DOHH2 (cell line): ENCODE results near the gene TUFM.
A peak's percentile ranks its signal among the peaks of the same experiment; 100 is the strongest.

Experiments used
- H3F3A ChIP-seq: fragments of 200-600 bp; sonication (generic), shearing (Covaris generic); 2 replicates; pipeline ENCODE4 v1.6.0; 2016; ENCODE audit warnings: antibody characterized with exemption, mild to moderate bottlenecking; ENCODE audit not compliant: control insufficient read depth, insufficient read depth
- H3K27ac ChIP-seq: fragments of 200-600 bp; sonication (generic); 2 replicates; pipeline ENCODE4 v1.5.1; 2014; ENCODE audit warnings: low read depth, mild to moderate bottlenecking, low read length, moderate library complexity
- H3K27me3 ChIP-seq: fragments of 200-600 bp; sonication (generic); 2 replicates; pipeline ENCODE4 v1.6.1; 2014; ENCODE audit warnings: mild to moderate bottlenecking, low read length, mixed read lengths; ENCODE audit not compliant: control insufficient read depth
- H3K36me3 ChIP-seq: fragments of 200-600 bp; sonication (generic); 2 replicates; pipeline ENCODE4 v1.6.1; 2014; ENCODE audit warnings: mild to moderate bottlenecking, low read length, moderate library complexity, mixed read lengths; ENCODE audit not compliant: control insufficient read depth
- H3K4me1 ChIP-seq: fragments of 200-600 bp; sonication (generic); 2 replicates; pipeline ENCODE4 v1.6.1; 2014; ENCODE audit warnings: mild to moderate bottlenecking, low read length, mixed read lengths; ENCODE audit not compliant: control insufficient read depth
- H3K4me2 ChIP-seq: fragments of 200-600 bp; sonication (generic); 2 replicates; pipeline ENCODE4 v1.6.0; 2014; ENCODE audit warnings: mild to moderate bottlenecking, low read length, moderate library complexity
- H3K4me3 ChIP-seq: fragments of 200-600 bp; sonication (generic); 2 replicates; pipeline ENCODE4 v1.5.1; 2014; ENCODE audit warnings: mild to moderate bottlenecking, low read length, mixed read lengths
- H3K79me2 ChIP-seq: fragments of 200-600 bp; sonication (generic); 2 replicates; pipeline ENCODE4 v1.6.1; 2014; ENCODE audit warnings: mild to moderate bottlenecking, low read length, mixed read lengths; ENCODE audit not compliant: control insufficient read depth
- H3K9me2 ChIP-seq: fragments of 200-600 bp; sonication (generic); replicated peaks from 2 replicates; pipeline ENCODE4 v1.6.1; 2014; ENCODE audit warnings: mild to moderate bottlenecking, low read length, mixed read lengths; ENCODE audit not compliant: control insufficient read depth
- H3K9me3 ChIP-seq: fragments of 200-600 bp; sonication (generic); 2 replicates; pipeline ENCODE4 v1.6.1; 2014; ENCODE audit warnings: antibody characterized with exemption, low read length, mixed read lengths; ENCODE audit not compliant: control insufficient read depth, insufficient read depth
- H4K20me1 ChIP-seq: fragments of 200-600 bp; sonication (generic); 2 replicates; pipeline ENCODE4 v1.6.0; 2014; ENCODE audit warnings: low read depth, mild to moderate bottlenecking, antibody characterized with exemption, low read length, moderate library complexity; ENCODE audit not compliant: control insufficient read depth, insufficient read depth
- EZH2phosphoT487 ChIP-seq: fragments of 200-600 bp; sonication (generic); IDR thresholded peaks from 2 replicates; pipeline ENCODE4 v1.6.1; 2017; ENCODE audit warnings: borderline replicate concordance, mild to moderate bottlenecking, antibody characterized with exemption, low read length, moderate library complexity, mixed read lengths
- TF ChIP-seq, protein P1 (sequence below): fragments of 200-600 bp; sonication (generic); IDR thresholded peaks from one replicate; pipeline ENCODE4 v1.5.1; 2014; ENCODE audit warnings: antibody characterized with exemption, mild to moderate bottlenecking, low read depth, low read length; ENCODE audit not compliant: poor library complexity, severe bottlenecking

Gene TUFM

DNA sequence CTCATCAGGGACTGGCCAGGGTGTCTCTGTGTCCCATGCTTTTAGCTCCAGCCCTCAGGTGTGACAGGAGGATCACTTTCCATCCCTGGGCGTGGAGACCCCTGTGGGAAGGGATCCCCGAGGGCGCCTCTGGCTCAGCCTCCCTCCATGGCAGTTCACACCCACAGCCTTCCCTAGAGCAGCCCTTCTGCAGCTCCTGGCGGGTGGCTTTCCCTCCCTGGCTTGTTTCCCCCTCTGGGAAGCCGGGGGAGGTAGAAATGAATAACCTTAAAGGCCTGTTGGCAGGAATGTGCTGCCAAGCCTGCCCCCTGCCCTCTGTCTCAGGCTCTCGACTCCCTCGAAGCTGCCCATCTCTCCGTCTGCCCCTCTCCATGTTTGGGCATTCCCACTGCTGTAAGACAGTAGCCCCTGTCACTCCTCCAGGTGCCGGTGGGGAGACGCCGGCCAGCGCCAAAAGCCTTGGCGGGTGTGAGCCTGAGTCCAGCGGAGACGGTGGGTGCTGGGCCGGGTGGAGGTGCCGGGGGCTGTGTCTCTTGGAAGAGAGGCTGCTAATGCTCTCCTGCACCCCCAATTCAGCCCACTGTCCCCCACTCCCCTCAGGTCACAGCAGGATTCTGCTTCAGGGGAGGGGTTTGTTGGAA is 30.0 kb upstream of the TUFM start:
- Histone ChIP-seq H4K20me1 (no peaks in the 10 kb centered on the region), H3K4me2 (no peak overlapping the region), H3K4me1 (peaks cover 20% of the 10 kb centered on the region), H3K4me3 (no peak overlapping the region), H3K79me2 (peaks cover 13% of the 10 kb centered on the region), H3K9me2 (no peaks in the 10 kb centered on the region), H3F3A (no peaks in the 10 kb centered on the region), H3K27ac (no peak overlapping the region), H3K36me3 (peaks cover 25% of the 10 kb centered on the region), H3K9me3 (peaks cover 5% of the 10 kb centered on the region; the same call in 1 of the 2 replicates), H3K27me3 (no peaks in the 10 kb centered on the region)
- TF ChIP-seq EZH2phosphoT487, result no peak
- TF ChIP-seq, protein P1, sequence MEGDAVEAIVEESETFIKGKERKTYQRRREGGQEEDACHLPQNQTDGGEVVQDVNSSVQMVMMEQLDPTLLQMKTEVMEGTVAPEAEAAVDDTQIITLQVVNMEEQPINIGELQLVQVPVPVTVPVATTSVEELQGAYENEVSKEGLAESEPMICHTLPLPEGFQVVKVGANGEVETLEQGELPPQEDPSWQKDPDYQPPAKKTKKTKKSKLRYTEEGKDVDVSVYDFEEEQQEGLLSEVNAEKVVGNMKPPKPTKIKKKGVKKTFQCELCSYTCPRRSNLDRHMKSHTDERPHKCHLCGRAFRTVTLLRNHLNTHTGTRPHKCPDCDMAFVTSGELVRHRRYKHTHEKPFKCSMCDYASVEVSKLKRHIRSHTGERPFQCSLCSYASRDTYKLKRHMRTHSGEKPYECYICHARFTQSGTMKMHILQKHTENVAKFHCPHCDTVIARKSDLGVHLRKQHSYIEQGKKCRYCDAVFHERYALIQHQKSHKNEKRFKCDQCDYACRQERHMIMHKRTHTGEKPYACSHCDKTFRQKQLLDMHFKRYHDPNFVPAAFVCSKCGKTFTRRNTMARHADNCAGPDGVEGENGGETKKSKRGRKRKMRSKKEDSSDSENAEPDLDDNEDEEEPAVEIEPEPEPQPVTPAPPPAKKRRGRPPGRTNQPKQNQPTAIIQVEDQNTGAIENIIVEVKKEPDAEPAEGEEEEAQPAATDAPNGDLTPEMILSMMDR, result no peak

DNA sequence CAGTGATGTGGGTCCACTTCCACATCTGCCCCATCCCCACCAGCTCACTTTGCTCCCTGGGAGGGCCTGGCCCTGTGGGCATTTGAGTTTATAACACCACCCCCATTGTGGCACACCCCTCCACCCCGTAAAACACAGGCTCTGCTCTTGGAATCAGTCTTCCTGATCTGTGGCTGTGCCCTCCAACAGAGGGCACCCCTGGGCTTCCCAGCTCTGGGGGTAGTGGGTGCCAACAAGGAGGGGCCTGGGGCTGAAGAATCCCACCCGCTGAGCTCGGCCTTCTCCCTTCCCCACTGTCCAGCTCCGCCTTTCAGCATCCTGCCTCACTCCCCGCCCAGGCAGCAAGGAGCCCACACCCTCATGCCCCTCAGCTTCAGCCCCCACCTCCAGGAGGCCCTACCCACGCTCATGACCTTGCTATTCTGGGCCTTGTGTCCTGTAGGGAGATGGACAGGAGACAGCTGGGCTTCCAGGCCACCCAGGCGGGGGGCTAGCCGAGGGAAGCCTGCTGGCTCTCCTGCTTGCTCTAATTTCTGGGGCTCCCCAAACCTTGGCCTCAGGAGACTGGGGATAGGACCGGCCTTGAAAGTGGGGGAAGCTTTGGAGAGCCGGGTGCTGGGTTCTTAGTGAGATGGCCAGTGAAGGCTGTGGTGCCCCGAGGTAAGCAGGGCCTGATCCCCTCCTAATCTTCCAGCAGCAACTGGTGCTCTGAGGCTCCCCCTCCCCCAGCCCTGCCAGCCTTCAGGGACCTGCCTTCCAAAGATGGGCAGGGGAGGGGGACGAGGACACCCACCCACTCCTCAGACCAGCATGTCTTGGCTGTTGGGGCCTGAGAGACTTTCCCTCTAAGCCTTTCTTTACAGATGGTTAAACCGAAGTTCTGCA is 29.2 kb upstream of the TUFM start:
- Histone ChIP-seq H3K79me2 (peaks cover 13% of the 10 kb centered on the region), H3K4me3 (no peak overlapping the region), H3K27me3 (no peaks in the 10 kb centered on the region), H4K20me1 (no peaks in the 10 kb centered on the region), H3K9me2 (no peaks in the 10 kb centered on the region), H3K4me2 (no peak overlapping the region), H3K9me3 (peaks cover 4% of the 10 kb centered on the region; the same call in 1 of the 2 replicates), H3K27ac (no peak overlapping the region), H3K36me3 (peaks cover 25% of the 10 kb centered on the region), H3F3A (no peaks in the 10 kb centered on the region), H3K4me1 (peaks cover 18% of the 10 kb centered on the region)
- TF ChIP-seq EZH2phosphoT487, result no peak
- TF ChIP-seq, protein P1, result peak; percentile 46

DNA sequence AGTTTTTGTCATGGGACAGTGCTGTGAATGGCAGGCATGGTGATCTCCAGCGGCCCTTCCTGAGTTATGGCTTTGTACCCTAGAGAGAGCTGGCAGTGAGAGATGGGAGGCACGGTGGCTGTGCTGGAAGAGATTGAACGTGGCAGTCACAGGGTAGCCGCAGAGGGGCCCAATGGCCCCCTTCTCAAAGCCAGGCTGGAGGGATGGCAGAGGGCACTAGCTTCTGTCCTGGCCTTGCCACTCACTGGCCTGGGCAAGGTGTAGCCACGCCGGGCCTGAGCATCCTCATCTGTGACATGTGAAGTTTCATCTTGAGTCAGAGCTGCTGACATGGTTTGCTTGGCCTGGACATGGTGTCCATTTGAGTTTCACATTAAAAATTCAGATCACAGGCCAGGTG is 28.3 kb upstream of the TUFM start:
- no peak overlapping the region for H3K4me3 ChIP-seq
- no peaks in the 10 kb centered on the region for H3K9me2 ChIP-seq
- H3K9me3 ChIP-seq, result no peaks in the 10 kb centered on the region
- H3K27ac ChIP-seq, result no peak overlapping the region
- no peaks in the 10 kb centered on the region for H3K27me3 ChIP-seq
- TF ChIP-seq, protein P1, result no peak
- H3F3A ChIP-seq, result no peaks in the 10 kb centered on the region
- H3K4me1 ChIP-seq, result peaks cover 12% of the 10 kb centered on the region
- no peak overlapping the region for H3K4me2 ChIP-seq
- H3K79me2 ChIP-seq, result peaks cover 12% of the 10 kb centered on the region
- H3K36me3 ChIP-seq, result peaks cover 34% of the 10 kb centered on the region
- H4K20me1 ChIP-seq, result no peaks in the 10 kb centered on the region
